ENCODE data around the gene DGLUCY.

- no peak for TF ChIP-seq CTCF (IDR thresholded peaks at IDR 0.05)
- no peak for TF ChIP-seq POLR2A (IDR thresholded peaks at IDR 0.05)
Measured at GRCh38 chr14:91082282-91082681, 31.6 kb upstream of the DGLUCY start.
